ENCODE measurements around the gene CBX2. TPM values are rescaled to one million over a fixed set of nuclear protein-coding genes. Genes with fewer than 3 reads are reported as not detected.
A peak's percentile ranks its signal among the peaks of the same experiment; 100 is the strongest.

The CBX2 gene
- total and polyA plus RNA-seq, 7 donors: 0.40 to 2.3 (median 0.57) TPM

DNA sequence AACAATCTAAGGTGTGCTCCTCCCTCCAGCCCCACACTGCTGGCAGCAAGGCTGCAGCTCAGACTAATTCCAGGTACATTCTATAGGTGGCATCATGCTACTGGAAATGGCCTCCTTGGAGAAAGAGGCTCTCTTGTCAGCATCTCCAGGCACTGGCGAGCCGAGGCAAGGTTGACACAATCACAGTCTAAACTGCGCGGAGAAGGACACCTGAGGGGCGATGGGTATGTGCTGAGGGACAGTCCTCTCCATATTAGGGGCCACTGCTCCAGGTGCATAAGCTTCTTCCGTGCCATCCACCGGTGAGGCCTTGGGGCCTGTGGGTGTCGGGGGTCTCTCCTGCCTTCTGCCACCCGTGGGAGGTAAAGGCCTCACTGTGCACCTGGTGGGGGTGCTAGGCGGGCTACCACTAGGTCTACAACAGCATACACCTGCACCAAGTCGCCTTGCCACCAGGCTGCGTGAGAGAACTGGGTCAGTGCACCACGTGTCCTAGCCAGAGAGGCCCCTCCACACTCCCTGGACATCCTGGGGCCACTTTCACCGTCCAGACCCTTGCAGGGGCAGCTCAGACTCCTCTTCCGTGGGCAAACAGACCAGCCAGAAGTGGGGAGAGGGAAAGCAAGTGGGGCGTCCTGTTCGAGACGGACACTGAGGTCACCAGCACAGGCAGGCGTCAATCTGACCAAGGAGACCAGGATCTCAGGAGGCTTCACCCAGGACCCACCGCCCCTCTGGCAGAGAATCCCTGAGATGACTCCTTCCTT lies 31.0 kb downstream of the CBX2 start:
- intact Hi-C loops (cut with DNase I): loop anchor here in 1 of 2 donors (5.0 kb wide), 1 partner anchor 183 kb away; no protein-coding TSS in a partner anchor
- H3K9me3 ChIP-seq: no peaks in the 10 kb centered on the region
- H3K27ac ChIP-seq: no peak overlapping the region
- TF ChIP-seq, protein P1, sequence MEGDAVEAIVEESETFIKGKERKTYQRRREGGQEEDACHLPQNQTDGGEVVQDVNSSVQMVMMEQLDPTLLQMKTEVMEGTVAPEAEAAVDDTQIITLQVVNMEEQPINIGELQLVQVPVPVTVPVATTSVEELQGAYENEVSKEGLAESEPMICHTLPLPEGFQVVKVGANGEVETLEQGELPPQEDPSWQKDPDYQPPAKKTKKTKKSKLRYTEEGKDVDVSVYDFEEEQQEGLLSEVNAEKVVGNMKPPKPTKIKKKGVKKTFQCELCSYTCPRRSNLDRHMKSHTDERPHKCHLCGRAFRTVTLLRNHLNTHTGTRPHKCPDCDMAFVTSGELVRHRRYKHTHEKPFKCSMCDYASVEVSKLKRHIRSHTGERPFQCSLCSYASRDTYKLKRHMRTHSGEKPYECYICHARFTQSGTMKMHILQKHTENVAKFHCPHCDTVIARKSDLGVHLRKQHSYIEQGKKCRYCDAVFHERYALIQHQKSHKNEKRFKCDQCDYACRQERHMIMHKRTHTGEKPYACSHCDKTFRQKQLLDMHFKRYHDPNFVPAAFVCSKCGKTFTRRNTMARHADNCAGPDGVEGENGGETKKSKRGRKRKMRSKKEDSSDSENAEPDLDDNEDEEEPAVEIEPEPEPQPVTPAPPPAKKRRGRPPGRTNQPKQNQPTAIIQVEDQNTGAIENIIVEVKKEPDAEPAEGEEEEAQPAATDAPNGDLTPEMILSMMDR (IDR thresholded peaks at IDR 0.05): no peak
- H3K36me3 ChIP-seq (ENCODE audit: insufficient read depth in 1 of 2, low read depth in 1 of 2): no peaks in the 10 kb centered on the region
- peaks cover 16% of the 10 kb centered on the region for H3K4me1 ChIP-seq
- ATAC-seq (peak in 3 of 4 donors; percentile 46 to 62 (median 47)), DNase-seq (no peak)
- 38 to 44% (median 39%) methylated on average over 20 of the region's 20 CpGs for WGBS, 3 donors
- no peak overlapping the region for H3K4me3 ChIP-seq
- peaks cover 0 to 89% (median 69%) of the 10 kb centered on the region in 3 donors for H3K27me3 ChIP-seq (ENCODE audit: insufficient read depth in 3 of 3, low read length in 2 of 3)

DNA sequence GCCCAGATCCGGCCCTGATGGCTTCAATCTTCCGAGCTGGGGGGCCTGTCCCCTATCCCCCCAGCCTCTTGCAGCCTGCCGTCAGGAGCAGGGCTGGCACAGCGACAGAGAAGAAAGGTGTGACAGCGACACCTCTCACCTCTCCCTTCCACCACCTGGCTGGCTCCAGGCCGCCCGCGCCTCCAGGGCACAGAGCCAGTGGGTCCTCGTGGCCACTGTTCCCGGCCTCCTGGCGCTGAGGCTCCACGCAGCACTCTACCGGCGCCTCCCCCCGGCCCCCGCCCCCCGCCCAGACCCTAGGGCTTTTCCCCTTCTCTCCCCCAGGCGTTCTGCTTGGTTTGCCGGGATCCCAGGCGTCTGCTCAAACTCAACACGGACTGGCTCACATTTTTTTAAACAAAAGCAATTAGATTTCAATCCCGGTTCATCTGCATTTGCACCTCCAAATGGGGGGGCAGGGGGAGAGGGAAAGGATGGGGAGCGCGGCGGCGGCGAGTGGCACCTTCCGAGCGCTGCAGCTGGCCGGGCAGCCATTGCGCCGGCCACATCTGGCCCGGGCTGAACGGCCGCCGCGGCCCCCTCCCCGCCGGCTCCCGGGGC lies 31.7 kb downstream of the CBX2 start:
- DNase-seq: no peak
- H3K4me1 ChIP-seq: peaks cover 17% of the 10 kb centered on the region
- H3K4me3 ChIP-seq: peak overlapping the region; percentile 15
- TF ChIP-seq, protein P1 (IDR thresholded peaks at IDR 0.05): no peak
- intact Hi-C loops (cut with DNase I): loop anchor here in 1 of 2 donors (5.0 kb wide), 1 partner anchor 183 kb away; no protein-coding TSS in a partner anchor
- H3K9me3 ChIP-seq: no peaks in the 10 kb centered on the region
- H3K36me3 ChIP-seq (ENCODE audit: insufficient read depth in 1 of 2, low read depth in 1 of 2): no peaks in the 10 kb centered on the region
- WGBS, 3 donors: 3 to 5% (median 4%) methylated on average over 29 to 40 of the region's 40 CpGs
- no peak for ATAC-seq
- H3K27ac ChIP-seq: no peak overlapping the region
- peaks cover 0 to 89% (median 67%) of the 10 kb centered on the region in 3 donors for H3K27me3 ChIP-seq (ENCODE audit: insufficient read depth in 3 of 3, low read length in 2 of 3)

DNA sequence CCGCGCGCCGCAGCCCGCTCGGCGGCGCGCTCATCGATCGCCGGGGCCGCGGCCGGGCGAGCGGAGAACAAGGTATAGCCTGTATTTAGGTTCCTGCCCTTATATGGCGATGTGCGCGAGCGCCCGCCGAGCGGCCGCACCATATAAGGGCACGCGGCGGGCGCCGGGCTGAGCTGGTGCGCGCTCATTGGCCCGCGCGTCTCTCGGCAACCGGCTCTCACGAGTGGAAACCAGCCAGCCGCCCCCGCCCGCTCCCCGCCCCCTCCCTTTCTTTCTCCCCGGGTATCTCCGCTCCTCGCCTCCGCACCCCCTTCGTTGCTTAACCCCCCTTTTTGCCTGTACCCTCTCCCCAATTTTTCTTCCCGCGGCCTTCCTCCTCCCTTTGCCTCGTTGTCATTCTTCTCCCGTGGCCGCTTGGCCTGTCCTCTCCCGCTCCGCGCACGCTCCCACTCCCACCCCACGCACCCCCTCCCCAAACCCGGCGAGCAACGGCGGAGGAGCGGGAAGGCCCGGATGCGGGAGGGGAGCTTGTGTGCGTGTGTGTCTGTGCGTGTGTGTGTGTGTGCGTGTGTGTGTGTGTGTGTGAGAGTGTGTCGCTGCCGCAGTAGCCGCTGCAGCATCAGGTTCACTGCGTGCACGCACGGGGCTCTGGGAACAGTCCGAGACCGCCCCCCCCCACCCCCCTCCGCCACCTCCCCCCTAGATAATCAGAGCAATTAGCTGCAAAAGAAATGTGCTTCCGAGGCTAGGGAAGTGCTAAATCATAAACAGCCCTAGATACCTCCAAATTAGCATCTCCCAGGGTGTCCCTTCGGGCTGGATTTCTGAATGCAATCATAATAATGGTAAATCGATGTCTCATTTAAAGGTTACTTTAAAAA lies 32.4 kb downstream of the CBX2 start:
- WGBS, 3 donors: 0 to 1% (median 1%) methylated on average over 60 to 79 of the region's 79 CpGs
- no peaks in the 10 kb centered on the region for H3K9me3 ChIP-seq
- intact Hi-C loops (cut with DNase I): no loop called here
- no peaks in the 10 kb centered on the region for H3K36me3 ChIP-seq (ENCODE audit: insufficient read depth in 1 of 2, low read depth in 1 of 2)
- H3K4me3 ChIP-seq: peak overlapping the region; percentile 15
- TF ChIP-seq, protein P1 (IDR thresholded peaks at IDR 0.05): no peak
- ATAC-seq (peak; percentile 72 to 77 (median 73)), DNase-seq (peak; percentile 60 to 71)
- peaks cover 23% of the 10 kb centered on the region for H3K4me1 ChIP-seq
- peaks cover 0 to 89% (median 69%) of the 10 kb centered on the region in 3 donors for H3K27me3 ChIP-seq (ENCODE audit: insufficient read depth in 3 of 3, low read length in 2 of 3)
- no peak overlapping the region for H3K27ac ChIP-seq

DNA sequence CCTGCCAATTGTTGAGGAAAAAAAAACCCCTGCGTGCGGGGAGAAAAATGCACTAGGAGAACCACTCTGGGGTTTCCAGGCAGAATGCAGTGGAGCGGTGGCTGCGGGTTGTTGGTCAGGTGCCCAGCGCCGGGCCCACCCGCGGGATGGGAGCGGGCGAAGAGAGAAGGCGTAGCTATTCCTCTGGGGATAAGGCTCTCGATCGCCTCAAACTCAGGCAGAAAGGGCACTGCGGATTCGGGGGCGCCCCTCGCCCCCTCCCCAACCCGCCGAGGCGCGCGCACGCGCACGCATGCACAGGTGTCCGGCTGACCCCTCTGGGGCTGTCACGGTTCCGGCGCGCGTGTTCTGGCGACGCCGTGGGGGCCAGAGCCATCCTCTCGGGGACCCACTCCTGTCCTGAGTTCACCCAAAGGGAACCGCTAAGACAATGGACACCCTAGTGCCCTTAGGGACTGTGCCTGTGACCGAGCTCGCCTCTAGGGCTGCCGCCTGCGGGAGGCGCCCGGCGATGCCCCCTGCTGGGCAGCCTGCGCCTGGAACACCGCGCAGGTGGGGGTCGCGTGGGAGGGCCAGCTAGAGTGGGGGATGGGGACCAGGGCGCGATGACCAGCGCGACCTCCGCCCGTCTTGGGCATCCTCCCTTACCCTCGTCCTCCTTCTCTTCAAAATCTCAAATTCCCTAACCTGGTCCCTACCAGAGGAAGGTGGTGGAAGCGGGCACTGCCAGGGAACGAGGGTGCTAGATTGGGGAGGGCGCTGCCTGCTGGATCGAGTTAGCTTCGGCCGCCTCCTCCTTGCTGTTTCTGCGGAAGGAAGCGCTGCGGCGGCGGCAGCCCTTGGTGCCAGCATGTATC lies 33.3 kb downstream of the CBX2 start:
- no peak for DNase-seq
- Histone ChIP-seq H3K27me3 (ENCODE audit: insufficient read depth in 3 of 3, low read length in 2 of 3) (peaks cover 0 to 91% (median 72%) of the 10 kb centered on the region in 3 donors), H3K36me3 (ENCODE audit: insufficient read depth in 1 of 2, low read depth in 1 of 2) (no peaks in the 10 kb centered on the region), H3K9me3 (no peaks in the 10 kb centered on the region), H3K27ac (no peak overlapping the region), H3K4me1 (peaks cover 23% of the 10 kb centered on the region), H3K4me3 (no peak overlapping the region)
- 1 to 2% (median 1%) methylated on average over 56 to 66 of the region's 66 CpGs for WGBS, 3 donors
- TF ChIP-seq, protein P1 (IDR thresholded peaks at IDR 0.05): peak; percentile 46
- intact Hi-C loops (cut with DNase I): no loop called here
- ATAC-seq: peak; percentile 53 to 72 (median 68)

All from psoas muscle (tissue), 8 donors.